CD4-positive, alpha-beta memory T cell (primary cell): ENCODE data around the gene HSD3B7. TPM values are rescaled to one million over a fixed set of nuclear protein-coding genes. Genes with fewer than 3 reads are reported as not detected.

Source experiments
- CTCF ChIA-PET: fragments of 350-600 bp; sonication (Branson Sonifier 250); formaldehyde crosslinking; loops from one replicate; lab custom pipeline; 2021; ENCODE audit warnings: inconsistent platforms; ENCODE audit not compliant: partially characterized antibody; lab: Charles Lee
- POLR2A ChIA-PET: fragments of 350-600 bp; sonication (Branson Sonifier 250); formaldehyde crosslinking; loops from one replicate; lab custom pipeline; 2021; ENCODE audit not compliant: partially characterized antibody; lab: Charles Lee
- DNase-seq, 5 donors: peaks; one replicate each; pipeline versions ENCODE4 v3.0.0 to v3.0.0-alpha.2; 2020 to 2022; ENCODE audit warnings: mixed read lengths in 1 of 5
- H3K27ac ChIP-seq: one replicate; pipeline ENCODE4 v1.7.0; 2013; ENCODE audit warnings: low read depth, low read length
- H3K27me3 ChIP-seq: 2 replicates; pipeline ENCODE4 v1.7.0; 2013; ENCODE audit warnings: mild to moderate bottlenecking, low read length, moderate library complexity; ENCODE audit not compliant: insufficient read depth
- H3K36me3 ChIP-seq: 2 replicates; pipeline ENCODE4 v1.7.0; 2013; ENCODE audit warnings: mild to moderate bottlenecking, low read length, moderate library complexity; ENCODE audit not compliant: insufficient read depth
- H3K4me1 ChIP-seq: 2 replicates; pipeline ENCODE4 v1.7.0; 2013; ENCODE audit warnings: mild to moderate bottlenecking, low read length, moderate library complexity; ENCODE audit not compliant: insufficient read depth
- H3K4me3 ChIP-seq, 2 donors: one replicate each; pipeline ENCODE4 v1.7.0; 2013; ENCODE audit warnings: low read length in 2 of 2, mild to moderate bottlenecking in 1 of 2
- H3K9me3 ChIP-seq, 2 donors: one replicate each; pipeline ENCODE4 v1.7.0; 2013; ENCODE audit warnings: low read length in 2 of 2, control low read depth in 1 of 2; ENCODE audit not compliant: control insufficient read depth in 1 of 2
- H3K27ac Mint-ChIP-seq, 7 donors: one replicate each; pipeline ENCODE4 v1.8.0; 2020 to 2021; ENCODE audit warnings: mixed read lengths in 7 of 7, mild to moderate bottlenecking in 6 of 7, inconsistent platforms in 3 of 7, moderate library complexity in 3 of 7
- H3K27me3 Mint-ChIP-seq, 2 donors: one replicate each; pipeline ENCODE4 v1.8.0; 2020 to 2021; ENCODE audit warnings: mixed read lengths in 2 of 2
- H3K36me3 Mint-ChIP-seq, 2 donors: one replicate each; pipeline ENCODE4 v1.8.0; 2020 to 2021; ENCODE audit warnings: mixed read lengths in 2 of 2, inconsistent platforms in 1 of 2, mild to moderate bottlenecking in 1 of 2
- H3K4me1 Mint-ChIP-seq, 4 donors: one replicate each; pipeline ENCODE4 v1.8.0; 2020 to 2021; ENCODE audit warnings: mixed read lengths in 4 of 4, mild to moderate bottlenecking in 1 of 4
- H3K4me3 Mint-ChIP-seq, 8 donors: one replicate each; pipeline ENCODE4 v1.8.0; 2020 to 2021; ENCODE audit warnings: mixed read lengths in 8 of 8, mild to moderate bottlenecking in 7 of 8, moderate library complexity in 6 of 8, inconsistent platforms in 3 of 8
- H3K9me3 Mint-ChIP-seq, 8 donors: one replicate each; pipeline ENCODE4 v1.8.0; 2020 to 2021; ENCODE audit warnings: mixed read lengths in 8 of 8, mild to moderate bottlenecking in 5 of 8, inconsistent platforms in 3 of 8, moderate library complexity in 1 of 8
- intact Hi-C: fragments of 100-400 bp; cut with micrococcal nuclease; formaldehyde crosslinking; loops from one replicate; pipeline ENCODE4 v1.15.1; 2023
- polyA plus RNA-seq, 2 donors: library from polyadenylated mRNA; unstranded; fragments of 300-500 nt; fragmentation: Illumina TruSeq; gene quantifications; one replicate each; pipeline ENCODE4 v1.2.3, GENCODE V29; 2021
- total RNA-seq, 2 experiments: library from RNA; stranded (reverse); gene quantifications; one replicate each; pipeline ENCODE4 v1.2.3, GENCODE V29; 2021

HSD3B7 gene
- total and polyA plus RNA-seq, 4 experiments from 2014 or later = 0.08 to 4.3 (median 2.4) TPM

DNA sequence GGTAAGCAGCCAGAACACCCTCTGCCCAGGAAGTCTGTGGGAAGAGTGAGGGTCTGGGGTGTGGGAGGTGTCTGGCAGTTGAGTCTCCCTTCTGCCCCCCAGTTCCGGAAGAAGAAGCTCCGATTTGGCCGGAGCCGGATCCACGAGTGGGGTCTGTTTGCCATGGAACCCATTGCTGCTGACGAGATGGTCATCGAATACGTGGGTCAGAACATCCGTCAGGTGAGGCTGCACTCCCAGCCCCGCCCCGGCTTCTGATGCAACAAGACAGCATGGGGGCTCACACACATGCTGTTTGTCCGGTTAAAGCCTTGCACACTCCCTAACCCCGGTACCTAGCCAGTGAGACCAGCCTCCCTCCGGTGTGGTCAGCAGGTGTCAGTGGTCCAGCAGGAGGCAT lies 4.0 kb upstream of the HSD3B7 start:
- no peak for DNase-seq
- H3K4me1 ChIP-seq = peaks cover 6% of the 10 kb centered on the region
- no peaks in the 10 kb centered on the region for H3K9me3 Mint-ChIP-seq
- H3K36me3 ChIP-seq = peaks cover 31% of the 10 kb centered on the region
- no peak overlapping the region for H3K4me3 Mint-ChIP-seq
- H3K27ac Mint-ChIP-seq = no peak overlapping the region
- H3K4me3 ChIP-seq = no peak overlapping the region
- H3K27me3 ChIP-seq = no peaks in the 10 kb centered on the region
- intact Hi-C loops = no loop called here
- peaks cover 18 to 50% of the 10 kb centered on the region in 2 donors for H3K36me3 Mint-ChIP-seq
- no peaks in the 10 kb centered on the region for H3K9me3 ChIP-seq
- H3K4me1 Mint-ChIP-seq = peaks cover 0 to 6% (median 2%) of the 10 kb centered on the region in 4 donors
- ChIA-PET POLR2A (no interaction called here), CTCF (interaction anchor here (1.0 to 1.2 kb wide), 2 partner anchors 80 to 162 kb away, joined by 3 to 4 read pairs; no protein-coding TSS in a partner anchor)
- no peak overlapping the region for H3K27ac ChIP-seq
- H3K27me3 Mint-ChIP-seq = no peaks in the 10 kb centered on the region

GRCh38 chr16:30982548-30983288 lies 2.3 kb upstream of the HSD3B7 start:
- H3K27ac Mint-ChIP-seq = peak overlapping the region in 4 of 7 donors; percentile 8 to 82 (median 70)
- Histone ChIP-seq H3K4me3 (no peak overlapping the region), H3K36me3 (peaks cover 16% of the 10 kb centered on the region), H3K27ac (no peak overlapping the region), H3K9me3 (no peaks in the 10 kb centered on the region), H3K27me3 (no peaks in the 10 kb centered on the region), H3K4me1 (peaks cover 6% of the 10 kb centered on the region)
- peaks cover 13 to 36% of the 10 kb centered on the region in 2 donors for H3K36me3 Mint-ChIP-seq
- H3K27me3 Mint-ChIP-seq = no peaks in the 10 kb centered on the region
- POLR2A ChIA-PET = interaction anchor here (1.1 to 1.2 kb wide), 2 partner anchors 112 to 197 kb away, joined by 3 to 5 read pairs; partner anchors contain the start of genes FUS and VKORC1
- peaks cover 0 to 6% (median 0%) of the 10 kb centered on the region in 4 donors for H3K4me1 Mint-ChIP-seq
- H3K9me3 Mint-ChIP-seq = no peaks in the 10 kb centered on the region
- no peak overlapping the region for H3K4me3 Mint-ChIP-seq
- CTCF ChIA-PET = interaction anchor here (0.6 to 4.5 kb wide), 9 partner anchors 11 to 478 kb away, joined by 3 to 49 read pairs (median 4); partner anchors contain the start of gene ZNF843
- intact Hi-C loops = no loop called here
- no peak for DNase-seq

DNA sequence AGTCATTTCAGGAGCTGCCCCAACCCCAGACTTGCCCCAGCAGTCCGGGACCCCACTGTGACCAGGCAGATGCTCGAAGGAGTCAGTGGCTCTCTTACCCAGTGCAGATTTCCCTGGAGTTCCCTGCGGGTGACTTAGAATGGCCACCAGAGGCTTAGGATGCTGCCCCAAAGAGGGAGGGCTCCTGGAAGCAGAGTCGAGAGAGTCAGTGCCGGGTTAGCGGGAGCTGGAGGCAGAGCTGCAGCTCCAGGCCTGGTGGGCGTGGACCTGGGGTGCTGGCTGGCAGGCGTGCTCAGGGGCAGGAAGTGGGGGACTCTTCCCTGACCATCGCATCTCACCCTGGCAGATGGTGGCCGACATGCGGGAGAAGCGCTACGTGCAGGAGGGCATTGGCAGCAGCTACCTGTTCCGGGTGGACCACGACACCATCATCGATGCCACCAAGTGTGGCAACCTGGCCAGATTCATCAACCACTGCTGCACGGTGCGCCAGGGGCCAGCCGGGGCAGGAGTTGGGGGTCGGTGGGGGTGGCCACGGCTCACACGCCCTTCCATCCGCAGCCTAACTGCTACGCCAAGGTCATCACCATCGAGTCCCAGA lies 1.6 kb upstream of the HSD3B7 start:
- H3K4me3 ChIP-seq = no peak overlapping the region
- no peaks in the 10 kb centered on the region for H3K27me3 ChIP-seq
- Mint-ChIP-seq H3K4me1 (peaks cover 0 to 6% (median 0%) of the 10 kb centered on the region in 4 donors), H3K27ac (peak overlapping the region in 2 of 7 donors; percentile 12 to 61), H3K9me3 (no peaks in the 10 kb centered on the region), H3K36me3 (peaks cover 13 to 33% of the 10 kb centered on the region in 2 donors), H3K27me3 (no peaks in the 10 kb centered on the region), H3K4me3 (no peak overlapping the region)
- H3K4me1 ChIP-seq = peaks cover 6% of the 10 kb centered on the region
- intact Hi-C loops = no loop called here
- H3K9me3 ChIP-seq = no peaks in the 10 kb centered on the region
- POLR2A ChIA-PET = interaction anchor here (1.1 to 1.2 kb wide), 2 partner anchors 111 to 197 kb away, joined by 3 to 5 read pairs; partner anchors contain the start of genes FUS and VKORC1
- H3K27ac ChIP-seq = no peak overlapping the region
- H3K36me3 ChIP-seq = peaks cover 13% of the 10 kb centered on the region
- DNase-seq = no peak
- CTCF ChIA-PET = interaction anchor here (0.6 to 4.5 kb wide), 15 partner anchors 10 to 885 kb away, joined by 3 to 49 read pairs (median 4); partner anchors contain the start of gene ZNF843

DNA sequence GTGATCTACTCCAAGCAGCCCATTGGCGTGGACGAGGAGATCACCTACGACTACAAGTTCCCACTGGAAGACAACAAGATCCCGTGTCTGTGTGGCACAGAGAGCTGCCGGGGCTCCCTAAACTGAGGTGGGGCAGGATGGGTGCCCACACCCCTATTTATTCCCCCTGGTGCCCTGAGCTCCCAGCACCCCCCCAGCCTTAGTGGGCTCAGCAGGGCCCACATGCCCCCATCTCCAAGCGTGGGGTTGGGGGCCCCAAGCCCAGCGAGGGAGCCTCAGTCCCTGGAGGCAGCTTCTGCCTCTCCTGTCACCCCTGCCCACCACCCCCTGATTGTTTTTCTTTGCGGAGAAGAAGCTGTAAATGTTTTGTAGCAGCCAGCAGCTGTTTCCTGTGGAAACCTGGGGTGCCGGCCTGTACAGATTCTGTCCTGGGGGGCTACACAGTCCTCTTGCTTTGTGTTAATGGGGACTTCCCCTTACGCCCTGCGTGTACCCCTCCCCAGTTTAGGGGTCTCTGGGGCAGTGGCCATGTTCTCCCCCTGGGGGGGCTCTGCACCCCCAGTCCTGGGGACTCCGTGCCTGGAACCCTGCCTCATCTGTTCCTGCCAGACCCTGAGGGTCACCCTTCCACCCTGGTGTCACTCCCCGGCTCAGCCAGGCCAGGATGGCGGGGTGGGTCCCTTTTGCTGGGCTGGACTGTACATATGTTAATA lies 953 bp upstream of the HSD3B7 start:
- POLR2A ChIA-PET = interaction anchor here (1.0 to 2.3 kb wide), 5 partner anchors 110 to 886 kb away, joined by 3 to 10 read pairs (median 3); partner anchors contain the start of genes FUS and VKORC1
- H3K9me3 Mint-ChIP-seq = no peaks in the 10 kb centered on the region

DNA sequence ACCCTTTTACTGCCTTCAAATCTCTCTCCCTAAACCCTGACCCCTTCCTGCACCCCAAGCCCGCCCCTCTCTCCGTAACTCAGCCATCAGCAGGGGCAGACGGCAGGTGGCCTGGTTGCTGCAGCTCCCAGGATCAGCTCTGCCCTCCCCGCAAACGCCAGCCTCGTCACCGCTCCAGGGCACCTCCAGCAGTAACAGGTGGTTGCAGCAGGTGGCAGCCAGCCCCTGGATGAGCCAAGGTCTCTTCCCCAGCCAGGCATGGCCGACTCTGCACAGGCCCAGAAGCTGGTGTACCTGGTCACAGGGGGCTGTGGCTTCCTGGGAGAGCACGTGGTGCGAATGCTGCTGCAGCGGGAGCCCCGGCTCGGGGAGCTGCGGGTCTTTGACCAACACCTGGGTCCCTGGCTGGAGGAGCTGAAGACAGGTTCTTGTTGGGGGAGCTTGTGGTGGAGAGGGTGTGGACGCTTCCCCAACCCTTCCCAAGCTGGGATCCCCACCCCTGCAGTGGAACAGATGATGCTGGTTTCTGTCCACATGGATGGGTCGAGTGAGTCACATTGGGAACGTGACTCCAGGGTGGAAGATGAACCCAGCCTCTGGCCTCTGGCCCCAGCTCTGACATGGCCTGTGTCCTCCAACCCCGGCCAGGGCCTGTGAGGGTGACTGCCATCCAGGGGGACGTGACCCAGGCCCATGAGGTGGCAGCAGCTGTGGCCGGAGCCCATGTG lies 558 bp downstream of the HSD3B7 start:
- no peak overlapping the region for H3K4me3 Mint-ChIP-seq
- H3K9me3 ChIP-seq = no peaks in the 10 kb centered on the region
- POLR2A ChIA-PET = interaction anchor here (0.6 to 2.3 kb wide), 5 partner anchors 11 to 883 kb away, joined by 3 to 10 read pairs (median 4); no protein-coding TSS in a partner anchor

More for the DNA sequence above, 953 bp upstream of the HSD3B7 start:
- Histone ChIP-seq H3K27me3 (no peaks in the 10 kb centered on the region), H3K4me3 (no peak overlapping the region), H3K27ac (no peak overlapping the region), H3K9me3 (no peaks in the 10 kb centered on the region), H3K4me1 (peaks cover 6% of the 10 kb centered on the region), H3K36me3 (peaks cover 9% of the 10 kb centered on the region)
- no peak for DNase-seq
- intact Hi-C loops = no loop called here
- H3K4me3 Mint-ChIP-seq = no peak overlapping the region
- peaks cover 0 to 6% (median 0%) of the 10 kb centered on the region in 4 donors for H3K4me1 Mint-ChIP-seq
- no peaks in the 10 kb centered on the region for H3K27me3 Mint-ChIP-seq
- peak overlapping the region in 1 of 7 donors; percentile 61 for H3K27ac Mint-ChIP-seq
- CTCF ChIA-PET = interaction anchor here (0.6 to 4.5 kb wide), 24 partner anchors 10 to 884 kb away, joined by 3 to 49 read pairs (median 4); partner anchors contain the start of genes KAT8, ZNF646, ZNF668 and ZNF843
- peaks cover 9 to 27% of the 10 kb centered on the region in 2 donors for H3K36me3 Mint-ChIP-seq

More for the DNA sequence above, 558 bp downstream of the HSD3B7 start:
- peaks cover 0 to 6% (median 0%) of the 10 kb centered on the region in 4 donors for H3K4me1 Mint-ChIP-seq
- Histone ChIP-seq H3K4me3 (no peak overlapping the region), H3K27me3 (no peaks in the 10 kb centered on the region), H3K27ac (no peak overlapping the region), H3K36me3 (peaks cover 9% of the 10 kb centered on the region), H3K4me1 (peaks cover 6% of the 10 kb centered on the region)
- intact Hi-C loops = loop anchor here (1.0 kb wide), 2 partner anchors 111 to 157 kb away; no protein-coding TSS in a partner anchor
- H3K27ac Mint-ChIP-seq = peak overlapping the region in 2 of 7 donors; percentile 63 to 66
- peaks cover 9 to 23% of the 10 kb centered on the region in 2 donors for H3K36me3 Mint-ChIP-seq
- CTCF ChIA-PET = interaction anchor here (0.5 to 4.5 kb wide), 26 partner anchors 8 to 883 kb away, joined by 3 to 49 read pairs (median 4); partner anchors contain the start of genes KAT8, ZNF646, ZNF668 and ZNF843
- no peaks in the 10 kb centered on the region for H3K27me3 Mint-ChIP-seq
- DNase-seq = no peak
- H3K9me3 Mint-ChIP-seq = no peaks in the 10 kb centered on the region
